Pancreas (tissue), 10 donors: ENCODE measurements around the gene TK1. TPM values are rescaled to one million over a fixed set of nuclear protein-coding genes. Genes with fewer than 3 reads are reported as not detected.

Source experiments
- ATAC-seq, 4 donors: fragments of 200-7000 bp; cut with Tn5 transposase; one replicate each; pipeline versions ENCODE4 v1.8.0 to v1.9.1; 2020; ENCODE audit warnings: mild to moderate bottlenecking in 4 of 4, moderate library complexity in 4 of 4
- DNase-seq, 6 donors: peaks; one replicate each; pipeline ENCODE4 v3.0.0-alpha.2; 2020
- FAIRE-seq: peaks from 2 replicates; lab custom pipeline; 2012; peaks lifted over from hg19 to GRCh38; lab: Jason Lieb, UNC
- H3K27ac ChIP-seq, 4 donors: fragments of 200-600 bp; sonication (generic); 1 replicate in 3 of 4; 2 replicates in 1 of 4; pipeline versions ENCODE4 v1.5.0 to v1.8.0; 2020
- H3K27me3 ChIP-seq, 4 donors: fragments of 200-600 bp; one replicate each; pipeline ENCODE4 v1.8.0; 2021
- H3K36me3 ChIP-seq, 3 donors: fragments of 200-600 bp; sonication (generic) in 1 of 3; one replicate each; pipeline versions ENCODE4 v1.5.0 to v1.8.0; 2020 to 2021
- H3K4me1 ChIP-seq, 3 donors: fragments of 200-600 bp; one replicate each; pipeline ENCODE4 v1.8.0; 2021
- H3K4me3 ChIP-seq, 4 donors: fragments of 200-600 bp; sonication (generic) in 2 of 4; one replicate each; pipeline versions ENCODE4 v1.5.0 to v1.8.0; 2020 to 2021
- H3K9me3 ChIP-seq, 4 donors: fragments of 200-600 bp; one replicate each; pipeline ENCODE4 v1.8.0; 2021
- WGBS, 2 donors: extraction: QIAGEN DNeasy Blood & Tissue Kit; methylation state at CpG; one replicate each; pipeline ENCODE4 v1.1.7; 2013; 5-methylcytosine and 5-hydroxymethylcytosine counted together
- intact Hi-C, 3 donors: fragments of 100-400 bp; cut with DNase I; formaldehyde crosslinking; loops; one replicate each; pipeline versions ENCODE4 v1.11.1 to v1.14.2; 2022
- polyA plus RNA-seq, 2 donors: library from polyadenylated mRNA; stranded (reverse); fragments of 200-250 nt; gene quantifications; one replicate each; pipeline ENCODE4 v1.2.3, GENCODE V29; 2013
- total RNA-seq, 6 donors: library from RNA; stranded (reverse); fragmentation: NEBNext Ultra II Directional in 4 of 6; extraction: Animal tissue kit (Norgen Biotek cat#: 25700) in 4 of 6; gene quantifications; one replicate each; pipeline versions ENCODE4 v1.2.1 to v1.2.4, GENCODE V29; 2021 to 2023
- TF ChIP-seq, protein P1 (sequence below), 4 donors: fragments of 200-600 bp; sonication (generic) in 3 of 4; IDR thresholded peaks; one replicate each; pipeline versions ENCODE4 v1.5.0 to v1.8.0; 2021; ENCODE audit warnings: antibody characterized with exemption in 4 of 4
- donor health status: healthy with polysubstance abuse.
- donor health status: DM: no; HTN: no; CAD: no; lungs with moderate emphysema.
- donor health status: DM: no; HTN: no; CAD: no.
- donor health status: control.
- donor health status: control.
- donor health status: Bipolar disorder and iron deficiency.
- donor health status: DM: yes; HTN: yes; CAD: no.
- donor health status: DM: no; HTN: no; CAD: no.
- donor health status: DM: no; HTN: no; CAD: no.
- donor health status: DM: yes; HTN: yes; CAD: no.

The TK1 gene
- total and polyA plus RNA-seq, 8 donors: 1.2 to 4.2 (median 2.6) TPM

DNA sequence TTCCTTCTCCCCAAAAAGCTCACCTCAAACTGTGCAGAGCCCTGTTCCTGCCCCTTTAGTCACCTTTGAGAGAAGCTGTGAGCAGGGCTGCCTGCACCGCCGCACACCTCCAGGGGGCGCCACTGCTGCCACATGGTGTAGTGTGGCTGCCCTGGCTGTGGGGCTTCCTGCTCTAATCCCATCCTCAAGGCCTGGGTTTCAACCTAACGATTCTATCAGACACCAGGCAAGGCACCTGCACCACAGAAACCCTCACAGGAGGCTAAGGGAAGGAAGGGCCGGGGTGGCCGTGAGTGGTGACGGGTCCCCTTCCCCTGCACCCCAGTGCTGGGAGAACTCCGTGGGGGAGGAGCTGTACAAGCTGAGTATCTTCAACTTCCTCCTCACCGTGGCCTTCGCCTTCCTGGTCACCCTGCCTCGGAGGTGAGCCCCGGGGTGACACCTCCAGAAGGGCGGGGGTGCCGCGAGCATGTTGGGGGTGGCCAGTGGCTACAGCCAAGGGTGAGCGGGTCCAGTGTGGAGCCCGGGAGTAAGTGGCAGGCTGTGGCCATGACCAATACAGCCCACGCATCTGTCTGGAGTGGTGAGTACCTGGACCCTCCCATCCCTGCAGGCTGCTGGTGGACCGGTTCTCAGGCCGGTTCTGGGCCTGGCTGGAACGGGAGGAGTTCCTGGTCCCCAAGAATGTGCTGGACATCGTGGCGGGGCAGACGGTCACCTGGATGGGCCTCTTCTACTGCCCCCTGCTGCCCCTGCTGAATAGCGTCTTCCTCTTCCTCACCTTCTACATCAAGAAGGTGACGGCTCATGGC is 49.3 kb downstream of the TK1 start:
- ATAC-seq (no peak), FAIRE-seq (no peak), DNase-seq (peak in 5 of 6 donors; percentile 22 to 69 (median 36))
- TF ChIP-seq, protein P1, sequence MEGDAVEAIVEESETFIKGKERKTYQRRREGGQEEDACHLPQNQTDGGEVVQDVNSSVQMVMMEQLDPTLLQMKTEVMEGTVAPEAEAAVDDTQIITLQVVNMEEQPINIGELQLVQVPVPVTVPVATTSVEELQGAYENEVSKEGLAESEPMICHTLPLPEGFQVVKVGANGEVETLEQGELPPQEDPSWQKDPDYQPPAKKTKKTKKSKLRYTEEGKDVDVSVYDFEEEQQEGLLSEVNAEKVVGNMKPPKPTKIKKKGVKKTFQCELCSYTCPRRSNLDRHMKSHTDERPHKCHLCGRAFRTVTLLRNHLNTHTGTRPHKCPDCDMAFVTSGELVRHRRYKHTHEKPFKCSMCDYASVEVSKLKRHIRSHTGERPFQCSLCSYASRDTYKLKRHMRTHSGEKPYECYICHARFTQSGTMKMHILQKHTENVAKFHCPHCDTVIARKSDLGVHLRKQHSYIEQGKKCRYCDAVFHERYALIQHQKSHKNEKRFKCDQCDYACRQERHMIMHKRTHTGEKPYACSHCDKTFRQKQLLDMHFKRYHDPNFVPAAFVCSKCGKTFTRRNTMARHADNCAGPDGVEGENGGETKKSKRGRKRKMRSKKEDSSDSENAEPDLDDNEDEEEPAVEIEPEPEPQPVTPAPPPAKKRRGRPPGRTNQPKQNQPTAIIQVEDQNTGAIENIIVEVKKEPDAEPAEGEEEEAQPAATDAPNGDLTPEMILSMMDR (IDR thresholded peaks at IDR 0.05): no peak
- H3K9me3 ChIP-seq: no peaks in the 10 kb centered on the region
- H3K4me1 ChIP-seq: peaks cover 0 to 18% (median 0%) of the 10 kb centered on the region in 3 donors
- no peak overlapping the region for H3K27ac ChIP-seq
- H3K4me3 ChIP-seq: no peak overlapping the region
- no peaks in the 10 kb centered on the region for H3K27me3 ChIP-seq
- no peaks in the 10 kb centered on the region for H3K36me3 ChIP-seq
- intact Hi-C loops: no loop called here
- WGBS, 2 donors: 57 to 66% methylated on average over 26 of the region's 26 CpGs

DNA sequence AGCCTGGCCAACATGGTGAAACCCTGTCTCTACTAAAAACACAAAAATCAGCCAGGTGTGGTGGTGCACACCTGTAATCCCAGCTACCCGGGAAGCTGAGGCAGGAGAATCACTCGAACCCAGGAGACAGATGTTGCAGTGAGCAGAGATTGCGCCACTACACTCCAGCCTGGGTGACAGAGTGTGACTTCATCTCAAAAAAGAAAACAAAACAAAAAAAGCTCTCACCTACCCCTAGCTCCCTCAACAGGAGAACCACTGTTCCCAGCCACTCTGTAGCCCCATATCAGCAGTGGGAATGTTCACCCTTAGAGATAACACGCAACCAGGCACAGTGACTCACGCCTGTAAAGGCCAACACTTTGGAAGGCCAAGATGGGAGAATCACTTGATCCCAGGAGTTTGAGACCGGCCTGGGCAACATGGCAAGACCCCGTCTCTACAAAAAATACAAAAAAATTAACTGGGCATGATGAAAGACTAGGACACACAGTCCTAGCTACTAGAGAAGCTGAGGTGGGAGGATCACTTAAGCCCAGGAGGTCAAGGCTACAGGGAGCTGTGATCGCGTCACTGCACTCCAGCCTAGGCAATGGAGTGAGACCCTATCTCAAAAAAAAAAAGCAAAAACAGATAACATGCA is 50.9 kb downstream of the TK1 start:
- 88 to 90% methylated on average over 9 of the region's 9 CpGs for WGBS, 2 donors
- Histone ChIP-seq H3K4me3 (no peak overlapping the region), H3K27me3 (no peaks in the 10 kb centered on the region), H3K9me3 (no peaks in the 10 kb centered on the region), H3K36me3 (no peaks in the 10 kb centered on the region), H3K27ac (no peak overlapping the region), H3K4me1 (peaks cover 0 to 4% (median 0%) of the 10 kb centered on the region in 3 donors)
- TF ChIP-seq, protein P1 (IDR thresholded peaks at IDR 0.05): no peak
- no peak for DNase-seq
- intact Hi-C loops: no loop called here
- no peak for FAIRE-seq
- ATAC-seq: no peak

DNA sequence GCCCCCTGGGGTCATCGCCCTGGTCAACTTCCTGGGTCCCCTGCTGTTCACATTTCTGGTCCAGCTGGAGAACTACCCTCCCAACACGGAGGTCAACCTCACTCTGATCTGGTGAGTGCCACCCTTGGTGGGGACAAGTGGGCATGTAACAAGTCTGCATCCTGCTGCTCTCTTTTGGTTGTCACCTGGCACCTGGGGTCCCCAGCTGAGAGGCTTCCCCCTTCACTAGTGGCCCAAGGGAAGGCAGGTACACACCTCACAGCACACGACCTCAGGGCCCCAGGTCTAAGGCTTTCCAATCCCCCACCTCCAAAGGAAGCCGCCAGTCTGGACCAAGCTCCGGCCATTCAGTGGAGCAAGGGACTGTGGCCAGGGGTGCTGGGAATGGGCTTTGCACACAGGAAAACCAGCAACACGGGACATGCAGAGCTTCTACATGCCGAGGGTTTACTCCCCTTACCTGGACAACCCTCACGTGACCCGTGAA is 51.9 kb downstream of the TK1 start:
- intact Hi-C loops: no loop called here
- Histone ChIP-seq H3K36me3 (no peaks in the 10 kb centered on the region), H3K4me1 (no peaks in the 10 kb centered on the region), H3K27ac (no peak overlapping the region), H3K27me3 (no peaks in the 10 kb centered on the region), H3K4me3 (no peak overlapping the region), H3K9me3 (no peaks in the 10 kb centered on the region)
- DNase-seq: no peak
- WGBS, 2 donors: 65 to 69% methylated on average over 9 of the region's 9 CpGs
- TF ChIP-seq, protein P1 (IDR thresholded peaks at IDR 0.05): no peak
- no peak for ATAC-seq
- FAIRE-seq: no peak

DNA sequence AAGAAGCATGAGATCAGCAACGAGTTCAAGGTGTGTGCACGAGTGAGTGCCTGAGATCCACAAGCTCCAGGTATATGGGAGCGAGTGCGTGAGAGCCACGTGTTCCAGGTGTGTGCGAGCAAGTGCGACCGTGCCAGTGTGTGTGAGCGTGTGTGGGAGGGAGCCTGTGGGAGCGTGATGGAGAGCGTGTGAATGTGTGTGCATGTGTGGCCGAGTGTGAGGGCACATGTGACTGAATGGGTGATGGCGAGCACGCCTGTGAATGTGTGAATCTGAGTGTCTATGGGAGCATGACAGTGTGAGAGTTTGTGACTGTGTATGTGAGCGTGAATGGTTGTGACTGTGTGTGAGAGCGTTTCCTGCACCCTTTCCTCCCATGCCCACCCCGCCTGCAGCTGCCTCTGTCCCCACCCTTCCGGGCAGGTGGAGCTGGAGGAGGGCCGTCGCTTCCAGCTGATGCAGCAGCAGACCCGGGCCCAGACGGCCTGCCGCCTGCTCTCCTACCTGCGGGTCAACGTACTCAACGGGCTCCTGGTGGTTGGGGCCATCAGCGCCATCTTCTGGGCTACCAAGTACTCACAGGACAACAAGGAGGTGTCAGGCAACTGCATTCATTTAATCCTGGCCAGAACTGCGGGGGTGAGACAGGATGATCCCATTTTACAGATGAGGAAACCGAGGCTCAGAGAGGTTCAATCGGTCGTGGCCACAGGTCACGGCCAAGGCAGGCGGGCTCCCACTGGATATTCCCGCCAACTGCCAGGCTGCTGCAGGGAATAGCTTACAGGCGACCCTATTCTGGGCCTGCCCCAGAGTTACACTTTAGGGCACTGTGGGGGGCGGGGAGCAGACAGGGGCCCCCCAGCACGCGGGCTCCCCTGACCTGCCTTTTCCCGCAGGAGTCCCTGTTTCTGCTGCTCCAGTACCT is 52.6 kb downstream of the TK1 start:
- peak in 3 of 4 donors; percentile 40 to 56 (median 48) for ATAC-seq

More for the DNA sequence above, 52.6 kb downstream of the TK1 start:
- H3K4me3 ChIP-seq: no peak overlapping the region
- H3K36me3 ChIP-seq: no peaks in the 10 kb centered on the region
- no peaks in the 10 kb centered on the region for H3K9me3 ChIP-seq
- FAIRE-seq: no peak
- peak in 4 of 6 donors; percentile 51 to 79 (median 70) for DNase-seq
- intact Hi-C loops: no loop called here
- peaks cover 0 to 5% (median 5%) of the 10 kb centered on the region in 3 donors for H3K4me1 ChIP-seq
- H3K27me3 ChIP-seq: no peaks in the 10 kb centered on the region
- H3K27ac ChIP-seq: no peak overlapping the region
- WGBS, 2 donors: 53 to 59% methylated on average over 39 of the region's 39 CpGs
- TF ChIP-seq, protein P1 (IDR thresholded peaks at IDR 0.05): peak; percentile 19 to 37 (median 25)
